Measurements from ENCODE around the gene SRXN1. TPM values are rescaled to one million over a fixed set of nuclear protein-coding genes. Genes with fewer than 3 reads are reported as not detected.

Gene SRXN1
- total and polyA plus RNA-seq, 9 donors, result 8.4 to 13.7 (median 10.6) TPM

- no peak overlapping the region for H3K27ac ChIP-seq (ENCODE audit: low read length)
- H3K9me3 ChIP-seq (replicated peaks; ENCODE audit: control insufficient read depth, low read depth, low read length), result no peaks in the 10 kb centered on the region
- DNase-seq, result no peak
- WGBS (ENCODE audit: insufficient coverage), result no CpG with 5 or more reads among the region's 1 CpG
- no peak overlapping the region for H3K4me3 ChIP-seq (ENCODE audit: low read length)
- H3K36me3 ChIP-seq (ENCODE audit: control insufficient read depth, insufficient read depth, low read length), result no peaks in the 10 kb centered on the region
- H3K27me3 ChIP-seq (ENCODE audit: control insufficient read depth, insufficient read depth, low read length), result peaks cover 20% of the 10 kb centered on the region
- no peaks in the 10 kb centered on the region for H3K4me1 ChIP-seq (ENCODE audit: control insufficient read depth, insufficient read depth, low read length)
These were observed 39.0 kb upstream of the SRXN1 start for GRCh38 chr20:692044-692443.

- WGBS (ENCODE audit: insufficient coverage), result no CpG with 5 or more reads among the region's 1 CpG
These were observed 36.9 kb upstream of the SRXN1 start for GRCh38 chr20:689947-690346.

GRCh38 chr20:689348-689747, 36.3 kb upstream of the SRXN1 start:
- Histone ChIP-seq H3K9me3 (replicated peaks; ENCODE audit: control insufficient read depth, low read depth, low read length) (no peaks in the 10 kb centered on the region), H3K36me3 (ENCODE audit: control insufficient read depth, insufficient read depth, low read length) (no peaks in the 10 kb centered on the region), H3K27me3 (ENCODE audit: control insufficient read depth, insufficient read depth, low read length) (peaks cover 23% of the 10 kb centered on the region), H3K4me1 (ENCODE audit: control insufficient read depth, insufficient read depth, low read length) (no peaks in the 10 kb centered on the region), H3K4me3 (ENCODE audit: low read length) (no peak overlapping the region), H3K27ac (ENCODE audit: low read length) (no peak overlapping the region)
- 71% methylated on average over 6 of the region's 6 CpGs for WGBS (ENCODE audit: insufficient coverage)
- DNase-seq, result no peak

More at GRCh38 chr20:689947-690346, 36.9 kb upstream of the SRXN1 start:
- Histone ChIP-seq H3K27me3 (ENCODE audit: control insufficient read depth, insufficient read depth, low read length) (peaks cover 23% of the 10 kb centered on the region), H3K27ac (ENCODE audit: low read length) (no peak overlapping the region), H3K4me1 (ENCODE audit: control insufficient read depth, insufficient read depth, low read length) (no peaks in the 10 kb centered on the region), H3K36me3 (ENCODE audit: control insufficient read depth, insufficient read depth, low read length) (no peaks in the 10 kb centered on the region), H3K9me3 (replicated peaks; ENCODE audit: control insufficient read depth, low read depth, low read length) (no peaks in the 10 kb centered on the region), H3K4me3 (ENCODE audit: low read length) (no peak overlapping the region)
- DNase-seq, result no peak

GRCh38 chr20:688809-689212, 35.8 kb upstream of the SRXN1 start:
- H3K36me3 ChIP-seq (ENCODE audit: control insufficient read depth, insufficient read depth, low read length), result no peaks in the 10 kb centered on the region
- H3K27me3 ChIP-seq (ENCODE audit: control insufficient read depth, insufficient read depth, low read length), result peaks cover 23% of the 10 kb centered on the region
- no peak for DNase-seq
- H3K4me3 ChIP-seq (ENCODE audit: low read length), result no peak overlapping the region
- WGBS (ENCODE audit: insufficient coverage), result 4% methylated on average over 12 of the region's 13 CpGs
- no peaks in the 10 kb centered on the region for H3K9me3 ChIP-seq (replicated peaks; ENCODE audit: control insufficient read depth, low read depth, low read length)
- H3K27ac ChIP-seq (ENCODE audit: low read length), result no peak overlapping the region
- no peaks in the 10 kb centered on the region for H3K4me1 ChIP-seq (ENCODE audit: control insufficient read depth, insufficient read depth, low read length)

DNA sequence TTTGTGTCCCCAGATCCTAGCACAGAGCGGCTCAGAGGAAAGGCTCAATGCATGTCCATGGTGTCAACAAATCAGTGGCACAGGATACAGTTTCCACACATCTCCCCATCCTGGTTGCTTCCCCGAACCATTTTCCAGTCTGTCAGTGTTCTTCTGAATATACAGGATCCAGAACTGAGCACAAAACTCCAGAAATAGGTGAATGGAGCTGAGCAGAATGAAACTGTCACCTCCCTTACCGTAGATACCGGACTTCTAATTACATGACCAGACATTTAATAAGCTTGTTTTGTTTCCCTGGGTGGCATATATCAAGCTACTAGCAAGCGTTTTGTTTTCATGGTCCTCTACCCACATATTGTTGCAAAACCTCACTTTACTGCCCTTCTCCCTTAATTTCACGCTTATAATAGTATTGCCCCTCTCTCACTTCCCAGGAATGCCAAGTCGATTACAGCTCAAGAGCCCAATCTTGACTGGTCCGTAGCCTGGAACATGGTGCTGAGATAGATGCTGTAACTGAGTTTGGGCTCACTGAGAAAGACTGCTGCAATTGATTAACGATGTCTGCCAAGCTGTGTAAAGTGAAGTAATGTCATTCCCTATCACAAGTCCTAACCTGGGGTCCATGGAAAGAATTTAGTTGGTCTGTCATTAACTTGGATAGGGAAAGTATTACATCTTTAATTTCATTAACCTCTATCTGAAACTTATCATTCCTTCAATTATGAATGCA, 34.6 kb upstream of the SRXN1 start:
- 75% methylated on average over 5 of the region's 9 CpGs for WGBS (ENCODE audit: insufficient coverage)
- DNase-seq, result no peak
- Histone ChIP-seq H3K4me1 (ENCODE audit: control insufficient read depth, insufficient read depth, low read length) (no peaks in the 10 kb centered on the region), H3K4me3 (ENCODE audit: low read length) (no peak overlapping the region), H3K36me3 (ENCODE audit: control insufficient read depth, insufficient read depth, low read length) (no peaks in the 10 kb centered on the region), H3K9me3 (replicated peaks; ENCODE audit: control insufficient read depth, low read depth, low read length) (no peaks in the 10 kb centered on the region), H3K27ac (ENCODE audit: low read length) (no peak overlapping the region), H3K27me3 (ENCODE audit: control insufficient read depth, insufficient read depth, low read length) (peaks cover 23% of the 10 kb centered on the region)

DNA sequence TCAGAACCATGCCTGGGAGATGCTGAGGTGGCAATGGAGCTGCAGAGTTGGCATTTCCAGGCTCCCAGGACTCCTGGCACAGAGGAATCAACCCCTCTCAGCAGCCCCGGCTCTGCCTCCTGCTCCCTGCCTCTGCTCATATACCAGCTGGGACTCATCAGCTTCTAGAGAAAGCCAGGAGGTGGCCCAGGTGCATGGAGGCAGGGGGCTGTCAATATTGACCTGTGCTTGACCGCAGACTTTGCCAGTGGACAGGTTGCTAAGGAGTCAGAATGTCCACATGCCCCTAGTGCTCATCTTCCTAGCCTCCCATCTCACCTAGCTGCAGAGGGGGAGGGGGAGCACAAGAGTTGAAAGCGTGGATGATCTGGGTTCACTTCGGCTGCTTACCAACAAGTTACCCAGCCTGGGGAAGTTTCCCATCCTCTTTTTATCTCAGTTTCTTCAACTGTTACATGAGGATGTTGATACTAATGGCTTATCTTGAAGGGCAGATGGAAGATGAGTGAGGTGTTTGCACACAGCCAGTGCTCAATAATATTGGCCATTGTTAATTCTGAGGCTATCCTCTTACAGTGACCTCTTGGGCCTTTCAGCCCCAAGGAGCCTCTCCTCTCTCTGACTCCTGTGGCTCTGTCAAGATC, 31.8 kb upstream of the SRXN1 start:
- WGBS (ENCODE audit: insufficient coverage), result 60% methylated on average over 1 of the region's 4 CpGs
- DNase-seq, result no peak
- Histone ChIP-seq H3K9me3 (replicated peaks; ENCODE audit: control insufficient read depth, low read depth, low read length) (no peaks in the 10 kb centered on the region), H3K27ac (ENCODE audit: low read length) (no peak overlapping the region), H3K4me1 (ENCODE audit: control insufficient read depth, insufficient read depth, low read length) (no peaks in the 10 kb centered on the region), H3K36me3 (ENCODE audit: control insufficient read depth, insufficient read depth, low read length) (no peaks in the 10 kb centered on the region), H3K27me3 (ENCODE audit: control insufficient read depth, insufficient read depth, low read length) (peaks cover 29% of the 10 kb centered on the region), H3K4me3 (ENCODE audit: low read length) (no peak overlapping the region)

- no peaks in the 10 kb centered on the region for H3K9me3 ChIP-seq (replicated peaks; ENCODE audit: control insufficient read depth, low read depth, low read length)
- H3K36me3 ChIP-seq (ENCODE audit: control insufficient read depth, insufficient read depth, low read length), result no peaks in the 10 kb centered on the region
- H3K27me3 ChIP-seq (ENCODE audit: control insufficient read depth, insufficient read depth, low read length), result peaks cover 23% of the 10 kb centered on the region
- no peak overlapping the region for H3K4me3 ChIP-seq (ENCODE audit: low read length)
- no peaks in the 10 kb centered on the region for H3K4me1 ChIP-seq (ENCODE audit: control insufficient read depth, insufficient read depth, low read length)
- no peak overlapping the region for H3K27ac ChIP-seq (ENCODE audit: low read length)
- WGBS (ENCODE audit: insufficient coverage), result no CpG with 5 or more reads among the region's 1 CpG
- DNase-seq, result no peak
These were observed 29.1 kb upstream of the SRXN1 start for GRCh38 chr20:682123-682522.

DNA sequence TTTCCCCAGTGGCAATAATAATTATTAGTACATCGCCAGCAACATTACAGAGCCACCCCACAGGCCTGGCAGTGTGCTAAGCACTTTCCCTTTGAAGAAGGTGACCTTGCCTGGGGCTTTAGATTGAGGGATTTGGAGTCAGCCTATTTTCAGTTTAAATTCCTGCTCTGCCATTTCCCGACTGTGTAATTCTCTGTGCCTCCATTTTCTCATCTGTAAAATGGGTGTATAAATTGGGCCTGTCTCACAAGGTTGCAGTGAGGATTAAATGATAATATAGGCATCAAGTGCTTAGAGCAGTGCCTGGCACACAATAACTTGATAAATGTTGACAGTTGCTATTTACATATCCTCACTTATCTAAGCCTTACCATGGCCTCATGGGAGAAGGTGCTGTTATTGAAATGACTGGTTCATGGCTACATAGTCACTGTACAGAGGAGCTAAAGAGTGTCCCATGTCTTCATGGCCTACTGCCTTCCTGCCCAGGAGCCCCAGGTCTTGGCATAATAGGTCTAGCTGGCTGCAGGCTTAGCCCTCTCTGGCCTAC, 27.7 kb upstream of the SRXN1 start:
- WGBS (ENCODE audit: insufficient coverage), result 100% methylated on average over 1 of the region's 2 CpGs
- H3K27me3 ChIP-seq (ENCODE audit: control insufficient read depth, insufficient read depth, low read length), result peaks cover 30% of the 10 kb centered on the region
- no peak overlapping the region for H3K27ac ChIP-seq (ENCODE audit: low read length)

DNA sequence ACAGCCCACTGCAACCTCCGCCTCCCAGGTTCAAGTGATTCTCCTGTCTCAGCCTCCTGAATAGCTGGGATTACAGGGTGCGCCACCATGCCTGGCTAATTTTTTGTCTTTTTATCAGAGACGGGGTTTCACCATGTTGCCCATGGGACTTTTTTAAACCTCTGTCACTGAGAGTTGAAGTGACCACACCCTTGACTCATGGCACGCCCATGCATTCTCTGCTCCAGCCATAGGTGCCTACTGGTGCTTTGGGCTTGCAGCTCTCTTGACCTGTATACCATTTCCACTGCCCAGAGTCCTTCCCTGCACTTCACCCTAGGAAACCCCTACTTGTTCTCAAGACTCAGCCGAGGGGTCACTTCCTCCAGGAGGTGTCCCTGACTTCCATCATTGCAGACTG, 25.0 kb upstream of the SRXN1 start:
- H3K4me3 ChIP-seq (ENCODE audit: low read length), result no peak overlapping the region

More for the DNA sequence above, 27.7 kb upstream of the SRXN1 start:
- H3K9me3 ChIP-seq (replicated peaks; ENCODE audit: control insufficient read depth, low read depth, low read length), result no peaks in the 10 kb centered on the region
- H3K36me3 ChIP-seq (ENCODE audit: control insufficient read depth, insufficient read depth, low read length), result no peaks in the 10 kb centered on the region
- H3K4me1 ChIP-seq (ENCODE audit: control insufficient read depth, insufficient read depth, low read length), result peaks cover 8% of the 10 kb centered on the region
- DNase-seq, result no peak
- H3K4me3 ChIP-seq (ENCODE audit: low read length), result no peak overlapping the region

GRCh38 chr20:676967-677366, 24.0 kb upstream of the SRXN1 start:
- WGBS (ENCODE audit: insufficient coverage), result 39% methylated on average over 2 of the region's 3 CpGs
- Histone ChIP-seq H3K4me3 (ENCODE audit: low read length) (no peak overlapping the region), H3K36me3 (ENCODE audit: control insufficient read depth, insufficient read depth, low read length) (no peaks in the 10 kb centered on the region), H3K9me3 (replicated peaks; ENCODE audit: control insufficient read depth, low read depth, low read length) (no peaks in the 10 kb centered on the region), H3K27ac (ENCODE audit: low read length) (no peak overlapping the region), H3K4me1 (ENCODE audit: control insufficient read depth, insufficient read depth, low read length) (peaks cover 15% of the 10 kb centered on the region), H3K27me3 (ENCODE audit: control insufficient read depth, insufficient read depth, low read length) (peaks cover 58% of the 10 kb centered on the region)
- DNase-seq, result no peak

More for the DNA sequence above, 25.0 kb upstream of the SRXN1 start:
- DNase-seq, result no peak
- H3K9me3 ChIP-seq (replicated peaks; ENCODE audit: control insufficient read depth, low read depth, low read length), result no peaks in the 10 kb centered on the region
- no peaks in the 10 kb centered on the region for H3K36me3 ChIP-seq (ENCODE audit: control insufficient read depth, insufficient read depth, low read length)
- H3K27me3 ChIP-seq (ENCODE audit: control insufficient read depth, insufficient read depth, low read length), result peaks cover 54% of the 10 kb centered on the region
- peaks cover 15% of the 10 kb centered on the region for H3K4me1 ChIP-seq (ENCODE audit: control insufficient read depth, insufficient read depth, low read length)
- H3K27ac ChIP-seq (ENCODE audit: low read length), result no peak overlapping the region
- 81% methylated on average over 5 of the region's 5 CpGs for WGBS (ENCODE audit: insufficient coverage)

Measured in muscle of leg (tissue), 11 donors.